NCI-H2029 (cell line): ENCODE data around the gene RFX1.
A peak's percentile ranks its signal among the peaks of the same experiment; 100 is the strongest.
"Not testable (repeated sequence)": the region's sequence is repeated elsewhere in the genome, so short reads cannot be mapped to it uniquely, and the experiment has no call there.

Experiments
- DNase-seq: peaks from one replicate; lab custom pipeline; 2025; lab: John Stamatoyannopoulos, UW

RFX1 gene

DNA sequence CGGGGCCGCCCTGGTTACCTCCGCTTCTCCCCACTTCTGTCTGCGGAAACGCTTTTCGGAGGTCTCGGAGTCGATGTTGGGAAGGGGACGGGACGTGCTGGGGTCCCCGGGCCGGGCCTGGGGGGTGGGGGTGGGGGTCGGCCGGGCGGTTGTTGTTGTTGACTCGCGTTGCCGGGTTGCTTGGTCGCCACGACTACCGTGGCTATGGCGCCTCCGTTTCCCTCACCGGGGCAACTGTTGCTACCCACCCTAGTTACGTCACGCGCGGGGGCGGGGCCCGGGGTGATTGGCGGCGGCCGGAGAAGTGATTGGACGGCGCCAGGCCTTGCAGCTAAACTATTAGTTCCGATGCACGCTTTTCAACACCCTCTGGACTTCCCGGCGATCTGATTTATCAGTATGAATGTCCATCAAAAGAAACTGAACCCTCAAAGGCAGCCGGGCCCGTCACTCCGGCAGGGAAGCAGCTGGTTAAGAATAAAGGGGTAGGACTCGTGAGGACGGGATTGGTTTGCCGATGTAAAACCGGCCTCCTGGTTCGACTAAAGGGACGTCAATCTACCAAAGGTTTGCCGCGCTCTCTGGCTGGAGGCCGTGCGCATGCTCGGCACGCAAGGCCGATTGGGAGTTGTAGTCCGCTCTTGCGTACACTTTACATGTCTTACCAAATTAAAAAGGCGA, at the start of gene RFX1:
Gene RFX1 (minus strand): TSS at position 236 of the 681 bp plus-strand sequence. CDS start 12,477 bp downstream, outside the sequence.
- peak; percentile 99 for DNase-seq

DNA sequence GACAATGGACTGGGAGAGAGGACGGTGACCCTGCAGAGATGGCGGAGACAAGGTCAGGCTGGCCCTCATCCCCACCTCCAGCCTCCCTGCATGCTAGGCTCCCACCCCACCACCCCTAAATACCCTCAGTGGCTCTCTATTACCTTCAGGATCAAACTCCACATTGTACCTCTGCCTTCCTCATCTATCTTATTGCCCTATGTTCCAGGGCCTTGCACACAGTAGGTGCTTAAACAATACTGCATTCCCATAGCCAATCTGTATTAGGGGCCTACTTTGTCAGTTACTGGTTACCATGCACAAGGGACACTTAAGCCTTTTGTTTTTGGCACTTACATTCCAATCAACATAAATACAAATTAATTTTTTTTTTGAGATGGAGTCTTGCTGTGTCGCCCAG, 49.3 kb upstream of the RFX1 start:
- DNase-seq = no peak

DNA sequence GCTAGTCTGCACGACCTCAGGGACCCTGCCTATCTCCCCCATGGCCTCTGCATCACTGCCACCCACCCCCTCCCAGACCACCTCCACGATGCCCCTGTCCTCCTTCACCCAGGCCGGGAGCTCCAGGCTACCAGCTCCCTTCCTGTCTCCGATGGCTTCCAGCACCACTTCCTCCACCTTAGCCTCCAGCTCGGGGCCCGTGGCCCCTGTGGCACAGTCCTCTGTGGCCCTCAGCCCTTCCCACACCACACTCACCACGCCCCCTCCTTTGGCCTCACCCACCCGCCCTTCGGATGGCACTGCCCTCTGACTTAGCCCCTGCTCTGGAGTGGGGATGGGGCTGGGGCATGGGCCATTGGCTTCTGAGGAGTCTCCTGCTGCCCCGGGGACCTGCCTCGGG, 48.6 kb upstream of the RFX1 start:
- DNase-seq = no peak

DNA sequence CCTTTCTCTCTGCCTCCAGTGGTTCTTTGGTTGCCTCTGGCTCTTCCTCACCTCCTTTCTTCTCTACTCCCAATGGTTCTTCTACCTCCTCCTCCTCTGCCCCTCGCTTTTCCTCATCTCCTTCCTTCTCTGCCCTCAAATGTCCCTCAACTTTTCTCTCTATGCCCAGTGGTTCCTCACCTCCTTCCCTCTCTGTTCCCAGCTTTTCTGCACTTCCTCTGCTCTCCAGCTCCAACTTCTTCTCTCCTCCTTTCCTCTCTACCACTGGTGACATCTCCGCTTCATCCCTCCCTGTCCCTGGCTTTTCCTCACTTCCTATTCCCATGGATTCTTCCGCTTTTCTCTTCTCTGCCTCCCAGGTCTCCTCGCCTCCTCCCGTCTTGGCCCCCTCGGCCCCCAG, 48.0 kb upstream of the RFX1 start:
- no peak for DNase-seq

DNA sequence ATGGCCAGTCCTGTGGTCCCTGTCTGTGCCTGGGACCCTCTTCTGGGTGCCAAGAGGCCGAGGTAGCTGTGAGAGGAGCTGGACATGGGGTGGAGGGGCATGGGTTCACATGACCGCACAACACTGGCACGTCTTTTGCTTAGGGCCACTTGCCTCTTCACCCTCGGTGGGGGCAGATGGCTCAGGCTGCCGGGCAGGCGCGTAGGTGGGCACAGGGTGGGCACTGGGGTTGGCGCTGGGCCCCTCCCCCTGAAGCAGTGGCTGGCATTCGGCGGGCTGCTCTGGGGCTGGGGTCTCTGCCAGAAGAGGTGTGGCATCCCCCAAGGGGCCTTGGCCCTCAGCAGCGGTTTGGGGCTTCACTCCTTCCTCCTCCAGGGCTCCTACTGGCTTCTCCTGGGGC, 47.4 kb upstream of the RFX1 start:
- DNase-seq = no peak

DNA sequence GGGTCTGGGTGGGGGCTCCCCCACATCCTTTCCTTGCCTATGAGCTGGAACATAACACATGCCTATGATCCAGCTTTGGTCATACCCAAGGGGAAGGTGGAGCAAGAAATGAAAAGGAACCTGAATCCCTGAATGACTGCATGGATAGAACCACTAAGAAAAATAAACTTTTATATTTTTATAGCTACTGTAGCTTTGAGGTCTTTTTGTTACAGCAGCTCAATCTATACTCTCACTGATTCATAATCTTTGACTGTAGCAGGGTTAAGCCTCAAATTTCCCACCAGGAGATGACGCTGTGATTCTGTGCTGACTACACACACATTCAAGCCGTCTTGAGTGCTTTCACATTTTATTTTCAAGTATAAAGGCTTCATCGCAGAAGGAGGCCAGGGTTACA, 46.9 kb upstream of the RFX1 start:
- no peak for DNase-seq

DNA sequence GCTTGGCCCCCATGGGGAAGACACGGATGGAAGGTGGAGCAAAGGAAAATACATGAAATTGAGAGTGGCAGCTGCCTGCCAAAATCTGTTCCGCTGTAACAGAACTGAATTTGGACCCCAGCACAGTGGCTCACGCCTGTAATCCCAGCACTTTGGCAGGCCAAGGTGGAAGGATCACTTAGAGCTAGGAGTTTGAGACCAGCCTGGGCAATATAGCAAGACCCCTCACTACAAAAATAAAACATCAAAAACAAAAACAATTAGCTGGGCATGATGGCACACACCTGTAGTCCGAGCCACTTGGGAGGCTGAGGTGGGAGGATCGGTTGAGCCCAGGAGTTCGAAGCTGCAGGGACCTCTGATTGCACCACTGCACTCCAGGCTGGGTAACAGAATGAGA, 46.4 kb upstream of the RFX1 start:
- no peak for DNase-seq

DNA sequence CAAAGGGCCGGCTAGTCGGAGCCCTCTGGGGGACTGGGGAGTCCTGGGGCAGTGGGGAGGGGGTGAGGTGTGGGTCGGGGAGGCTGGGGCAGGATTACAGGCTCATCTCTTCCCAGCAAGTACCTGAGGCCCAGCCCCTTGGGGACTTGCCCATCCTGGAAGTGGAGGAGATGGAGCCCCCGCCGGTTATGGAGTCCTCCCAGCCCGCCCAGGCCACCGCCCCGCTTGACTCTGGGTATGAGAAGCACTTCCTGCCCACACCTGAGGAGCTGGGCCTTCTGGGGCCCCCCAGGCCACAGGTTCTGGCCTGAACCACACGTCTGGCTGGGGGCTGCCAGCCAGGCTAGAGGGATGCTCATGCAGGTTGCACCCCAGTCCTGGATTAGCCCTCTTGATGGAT, 45.9 kb upstream of the RFX1 start:
- DNase-seq = no peak

DNA sequence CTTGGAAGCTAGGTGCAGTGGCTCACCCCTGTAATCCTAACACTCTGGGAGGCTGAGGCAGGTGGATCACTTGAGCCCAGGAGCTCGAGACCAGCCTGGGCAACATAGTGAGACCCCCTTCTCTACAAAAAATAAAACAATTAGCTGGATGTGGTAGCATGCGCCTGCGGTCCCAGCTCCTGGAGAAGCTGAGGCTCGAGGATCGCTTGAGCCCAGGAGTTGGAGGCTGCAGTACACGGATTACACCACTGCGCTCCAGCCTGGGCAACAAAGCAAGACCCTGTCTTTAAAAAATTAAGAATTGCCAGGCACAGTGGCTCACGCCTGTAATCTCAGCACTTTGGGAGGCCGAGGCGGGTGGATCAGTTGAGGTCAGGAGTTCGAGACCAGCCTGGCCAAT, 44.8 kb upstream of the RFX1 start:
- DNase-seq = not testable (repeated sequence)

DNA sequence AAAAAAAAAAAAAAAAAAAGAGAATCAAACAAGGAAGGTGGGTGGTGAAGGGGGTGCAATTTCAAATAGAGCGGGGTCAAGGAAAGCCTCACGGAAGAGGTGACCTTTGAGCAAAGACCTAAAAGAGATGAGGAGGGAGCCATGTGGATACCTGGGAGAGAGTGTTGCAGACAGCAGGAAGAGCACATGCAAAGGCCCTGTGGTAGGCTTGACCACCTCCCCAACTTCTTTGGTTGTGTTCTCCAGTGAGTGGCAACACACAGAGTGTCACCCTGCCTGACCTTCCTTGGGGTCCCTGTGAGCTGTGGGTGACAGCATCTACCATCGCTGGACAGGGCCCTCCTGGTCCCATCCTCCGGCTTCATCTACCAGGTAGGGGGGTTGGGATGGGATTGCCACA, 44.4 kb upstream of the RFX1 start:
- no peak for DNase-seq

DNA sequence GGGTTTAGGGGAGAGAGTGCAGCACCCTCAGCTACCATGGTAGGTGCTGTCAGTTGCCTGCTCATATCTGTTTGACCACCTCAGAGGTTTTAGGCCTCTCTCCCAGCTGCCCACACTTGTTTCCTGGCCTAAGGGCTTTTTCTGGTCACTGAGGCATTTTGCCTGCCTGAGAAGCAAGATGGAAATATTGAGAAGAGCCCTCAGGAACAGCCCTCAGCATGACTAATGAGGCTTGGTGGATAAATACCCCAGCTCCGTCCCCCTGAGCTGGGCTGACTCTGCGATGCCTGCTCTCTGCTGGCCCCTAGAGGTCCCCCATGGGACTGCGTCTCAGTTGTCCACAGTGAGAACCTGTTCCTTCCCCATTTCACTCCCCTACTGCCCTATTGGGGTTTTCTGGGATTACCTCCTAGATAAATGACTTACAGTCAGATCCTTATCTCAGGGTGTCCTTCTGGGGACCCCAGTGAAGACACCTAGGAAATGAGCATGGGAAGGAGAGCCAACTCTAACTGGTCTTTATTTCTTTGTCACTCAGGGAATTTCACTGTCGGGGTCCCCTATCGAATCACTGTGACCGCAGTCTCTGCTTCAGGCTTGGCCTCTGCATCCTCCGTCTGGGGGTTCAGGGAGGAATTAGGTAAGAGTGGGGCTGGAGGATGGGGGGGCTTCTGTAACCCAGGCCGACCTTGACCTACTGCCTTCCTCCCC, 42.5 kb upstream of the RFX1 start:
- DNase-seq = peak; percentile 21

DNA sequence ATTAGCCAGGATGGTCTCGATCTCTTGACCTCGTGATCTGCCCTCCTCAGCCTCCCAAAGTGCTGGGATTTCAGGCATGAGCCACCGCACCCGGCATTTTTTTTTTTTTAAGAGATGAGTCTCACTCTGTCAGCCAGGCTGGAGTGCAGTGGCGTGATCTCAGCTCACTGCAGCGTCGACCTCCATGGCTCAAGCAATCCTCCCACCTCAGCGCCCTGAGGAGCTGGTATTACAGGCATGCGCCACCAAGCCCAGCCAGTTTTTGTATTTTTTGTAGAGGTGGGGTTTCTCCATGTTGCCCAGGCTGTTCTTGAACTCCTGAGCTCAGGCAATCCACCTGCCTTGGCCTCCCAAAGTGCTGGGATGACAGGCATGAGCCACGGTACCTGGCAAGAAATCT, 41.7 kb upstream of the RFX1 start:
- not testable (repeated sequence) for DNase-seq

DNA sequence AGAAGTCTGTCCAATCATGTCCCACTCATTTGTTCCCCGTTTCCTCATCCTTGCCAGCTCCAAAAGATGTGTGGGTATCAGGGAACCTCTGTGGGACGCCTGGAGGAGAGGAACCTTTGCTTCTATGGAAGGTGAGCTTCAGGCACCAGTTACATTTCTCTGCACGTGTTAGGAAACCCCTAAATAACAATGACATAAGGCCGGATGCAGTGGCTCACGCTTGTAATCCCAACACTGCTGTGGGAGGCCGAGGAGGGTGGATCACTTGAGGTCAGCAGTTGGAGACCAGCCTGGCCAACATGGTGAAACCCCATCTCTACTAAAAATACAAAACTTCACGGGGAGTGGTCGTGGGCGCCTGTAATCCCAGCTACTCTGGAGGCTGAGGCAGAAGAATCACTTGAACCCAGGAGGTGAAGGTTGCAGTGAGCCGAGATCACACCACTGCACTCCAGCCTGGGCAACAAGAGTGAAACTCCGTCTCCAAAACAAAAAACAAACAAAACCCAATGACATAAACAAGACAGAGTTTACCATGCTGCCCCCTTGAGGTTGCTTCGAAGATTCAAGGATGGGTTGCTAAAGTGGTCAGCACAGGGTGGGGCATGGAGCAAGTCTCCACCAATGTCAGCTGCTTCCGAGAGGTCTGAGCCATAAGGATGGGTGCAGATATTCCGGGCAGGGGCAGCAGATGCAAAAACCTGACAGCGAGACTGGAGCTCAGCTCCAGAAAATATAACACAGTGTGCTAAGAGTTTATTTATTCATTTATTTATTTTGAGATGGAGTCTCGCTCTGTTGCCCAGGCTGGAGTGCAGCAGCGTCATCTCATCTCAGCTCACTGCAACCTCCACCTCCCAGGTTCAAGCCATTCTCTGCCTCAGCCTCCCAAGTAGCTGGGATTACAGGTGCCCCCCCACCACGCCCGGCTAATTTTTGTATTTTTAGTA, 36.8 kb upstream of the RFX1 start:
- peak; percentile 40 for DNase-seq

DNA sequence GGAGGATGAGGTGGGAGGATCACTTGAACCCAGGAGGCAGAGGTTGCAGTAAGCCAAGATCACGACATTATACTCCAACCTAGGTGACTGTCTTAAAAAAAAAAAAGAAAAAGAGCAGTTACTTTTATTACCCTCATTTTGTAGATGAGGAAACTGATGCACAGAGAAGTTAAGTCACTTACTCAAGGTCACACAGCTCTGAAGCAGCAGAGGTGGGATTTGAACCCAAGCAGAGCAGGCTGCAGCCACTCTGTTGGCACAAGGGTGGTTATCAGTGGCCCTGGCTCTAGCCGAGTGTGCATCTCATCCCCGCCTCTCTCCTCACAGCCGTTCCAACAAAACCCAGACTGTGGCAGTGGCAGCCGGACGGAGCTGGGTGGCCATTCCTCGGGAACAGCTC, 33.1 kb upstream of the RFX1 start:
- DNase-seq = no peak

DNA sequence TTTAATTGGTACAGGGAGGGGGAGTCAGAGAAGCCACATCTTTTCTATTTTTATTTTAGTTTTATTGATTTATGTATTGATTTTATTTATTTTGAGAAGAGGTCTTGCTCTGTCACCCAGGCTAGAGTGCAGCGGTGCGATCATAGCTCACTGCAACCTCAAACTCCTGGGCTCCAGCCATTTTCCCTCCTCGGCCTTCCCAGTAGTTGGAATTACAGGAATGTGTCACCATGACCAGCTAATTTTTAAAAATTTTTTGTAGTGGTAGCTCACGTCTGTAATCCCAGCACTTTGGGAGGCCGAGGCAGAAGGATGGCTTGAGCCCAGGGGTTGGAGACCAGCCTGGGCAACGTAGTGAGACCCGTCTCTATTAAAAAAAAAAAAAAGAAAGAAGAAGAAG, 29.6 kb upstream of the RFX1 start:
- no peak for DNase-seq

DNA sequence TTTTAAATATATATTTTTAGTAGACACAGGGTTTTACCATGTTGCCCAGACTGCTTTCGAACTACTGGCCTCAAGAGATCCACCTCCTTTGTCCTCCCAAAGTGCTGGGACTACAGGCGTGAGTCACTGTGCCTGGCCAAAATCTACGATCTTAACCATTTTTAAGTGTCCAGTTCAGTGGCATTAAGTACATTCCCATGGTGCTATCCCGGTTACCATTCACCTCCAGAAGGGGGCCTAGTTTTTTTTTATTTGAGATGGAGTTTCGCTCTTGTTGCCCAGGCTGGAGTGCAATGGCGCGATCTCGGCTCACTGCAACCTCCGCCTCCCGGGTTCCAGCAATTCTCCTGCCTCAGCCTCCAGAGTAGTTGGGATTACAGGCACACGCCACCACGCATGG, 29.0 kb upstream of the RFX1 start:
- not testable (repeated sequence) for DNase-seq

DNA sequence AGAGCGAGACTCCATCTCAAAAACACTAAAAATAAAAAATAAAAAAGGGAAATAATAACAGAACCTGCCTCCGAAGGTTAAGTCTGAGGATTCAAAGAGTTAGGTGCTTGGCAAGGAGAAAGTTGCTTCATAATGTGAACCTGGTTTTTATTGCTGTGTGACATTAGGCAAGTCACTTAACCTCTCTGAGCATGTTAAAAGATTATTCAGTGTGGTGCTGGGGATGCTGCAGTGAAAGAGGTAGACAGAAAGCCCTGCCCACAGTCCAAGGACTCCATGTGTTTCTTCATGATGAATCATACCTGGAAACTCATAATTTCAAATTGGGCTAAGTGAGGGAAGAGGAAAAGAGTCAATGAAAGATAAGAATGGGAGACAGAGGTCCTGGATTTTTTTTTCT, 27.8 kb upstream of the RFX1 start:
- no peak for DNase-seq

DNA sequence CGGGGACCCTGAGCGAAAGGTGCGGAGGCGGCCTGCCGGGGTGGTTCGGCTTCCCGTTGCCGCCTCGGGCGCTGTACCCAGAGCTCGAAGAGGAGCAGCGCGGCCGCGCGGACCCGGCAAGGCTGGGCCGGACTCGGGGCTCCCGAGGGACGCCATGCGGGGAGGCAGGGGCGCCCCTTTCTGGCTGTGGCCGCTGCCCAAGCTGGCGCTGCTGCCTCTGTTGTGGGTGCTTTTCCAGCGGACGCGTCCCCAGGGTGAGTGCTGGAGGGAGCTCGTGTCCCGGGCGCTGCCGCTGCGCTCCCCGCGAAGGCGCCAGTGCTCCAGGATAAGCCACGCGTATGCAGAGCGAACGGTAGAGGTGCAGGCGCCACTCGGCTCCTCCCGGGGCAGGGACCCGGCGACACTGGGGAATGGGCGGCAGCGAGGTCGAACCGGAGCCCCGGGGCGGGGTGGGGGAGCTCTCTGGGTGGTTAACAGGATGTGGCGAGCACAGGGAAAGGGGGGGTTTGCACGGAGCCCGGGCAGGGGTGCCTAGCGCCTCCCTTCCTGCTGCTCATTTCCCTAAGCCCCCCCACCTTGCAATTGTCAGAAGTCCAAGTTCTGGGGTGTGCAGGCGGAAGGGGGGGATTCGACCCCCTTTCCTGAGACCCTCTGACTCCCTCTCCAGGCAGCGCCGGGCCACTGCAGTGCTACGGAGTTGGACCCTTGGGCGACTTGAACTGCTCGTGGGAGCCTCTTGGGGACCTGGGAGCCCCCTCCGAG, 25.8 kb upstream of the RFX1 start, which contains the start of gene IL27RA:
Gene IL27RA (plus strand): TSS at position 44 of the 762 bp plus-strand sequence. CDS start 111 bp downstream, at position 155.
- DNase-seq = no peak

DNA sequence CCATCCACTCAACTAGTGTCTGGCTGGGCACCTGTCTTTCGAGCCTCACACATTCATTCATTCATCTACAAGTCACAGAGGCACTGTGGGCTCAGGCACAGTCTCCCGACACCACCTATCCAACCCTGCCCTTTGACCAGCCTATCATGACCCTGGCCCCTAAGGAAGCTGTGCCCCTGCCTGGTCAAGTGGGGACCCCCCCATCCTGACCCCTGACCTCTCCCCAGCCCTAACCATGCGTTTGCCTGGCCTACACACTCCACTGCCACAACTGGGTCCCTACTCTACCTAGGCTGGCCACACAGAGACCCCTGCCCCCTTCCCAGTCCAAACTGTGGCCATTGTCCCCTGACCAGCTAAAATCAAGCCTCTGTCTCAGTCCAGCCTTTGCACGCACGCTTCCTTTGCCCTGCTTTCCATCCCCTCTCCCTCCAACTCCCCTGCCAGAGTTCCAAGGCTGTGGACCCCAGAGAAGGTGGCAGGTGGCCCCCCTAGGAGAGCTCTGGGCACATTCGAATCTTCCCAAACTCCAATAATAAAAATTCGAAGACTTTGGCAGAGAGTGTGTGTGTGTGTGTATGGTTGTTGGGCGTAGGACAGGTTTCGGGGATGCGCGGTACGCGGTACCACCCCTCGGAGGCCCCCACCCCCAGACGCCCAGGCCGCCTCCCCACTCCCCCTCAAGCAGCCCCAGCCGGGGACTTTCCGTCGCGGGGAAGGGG, 25.0 kb upstream of the RFX1 start:
- DNase-seq = no peak

DNA sequence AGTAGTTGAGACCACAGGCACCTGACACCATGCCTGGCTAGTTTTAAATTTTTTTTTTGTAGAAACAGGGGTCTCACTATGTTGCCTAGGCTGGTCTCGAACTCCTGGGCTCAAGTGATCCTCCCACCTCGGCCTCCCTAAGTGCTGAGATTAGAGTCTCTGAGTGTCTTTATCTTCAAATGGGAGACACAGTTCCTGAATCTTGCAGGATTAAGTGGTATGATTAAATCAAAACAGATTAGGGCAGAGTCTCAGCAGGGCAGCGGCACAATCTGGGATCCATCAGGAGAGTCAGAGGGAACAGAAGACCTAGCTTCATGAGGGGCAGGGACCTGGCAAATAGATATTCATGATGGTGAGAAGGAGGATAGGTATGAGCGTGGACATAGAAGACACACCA, 22.8 kb upstream of the RFX1 start:
- DNase-seq = no peak

DNA sequence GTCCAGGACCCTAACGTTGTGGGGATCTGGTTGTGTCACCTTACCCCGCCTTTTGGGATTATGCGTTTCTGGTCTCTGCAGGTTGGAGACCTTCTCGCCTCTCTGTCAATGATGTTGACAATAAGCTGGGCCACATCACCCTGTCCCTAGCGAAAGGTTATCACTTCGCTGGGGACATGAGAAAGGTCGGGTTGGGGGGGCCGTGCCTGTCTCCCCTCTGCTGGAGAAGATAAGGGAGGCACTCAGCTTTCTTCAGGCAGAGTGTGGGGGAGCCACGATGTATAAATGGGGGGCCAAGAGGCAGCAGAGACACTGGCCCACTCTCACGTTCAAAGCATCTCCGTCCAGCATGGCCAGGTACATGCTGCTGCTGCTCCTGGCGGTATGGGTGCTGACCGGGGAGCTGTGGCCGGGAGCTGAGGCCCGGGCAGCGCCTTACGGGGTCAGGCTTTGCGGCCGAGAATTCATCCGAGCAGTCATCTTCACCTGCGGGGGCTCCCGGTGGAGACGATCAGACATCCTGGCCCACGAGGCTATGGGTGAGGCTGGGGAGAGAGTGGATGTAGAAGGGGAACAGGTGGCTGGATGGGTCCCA, 21.8 kb upstream of the RFX1 start, which contains the start of gene RLN3:
Gene RLN3 (plus strand): TSS at position 293 of the 595 bp plus-strand sequence. CDS start 57 bp downstream, at position 350.
- DNase-seq = no peak
